Thyroid gland (tissue), 4 donors: ENCODE data around the gene HNRNPF. TPM values are rescaled to one million over a fixed set of nuclear protein-coding genes. Genes with fewer than 3 reads are reported as not detected.
A peak's percentile ranks its signal among the peaks of the same experiment; 100 is the strongest.
"Not testable (repeated sequence)": the region's sequence is repeated elsewhere in the genome, so short reads cannot be mapped to it uniquely, and the experiment has no call there.

Experiments
- DNase-seq, 2 donors: peaks; one replicate each; pipeline ENCODE4 v3.0.0-alpha.2; 2019
- H3K27ac ChIP-seq, 3 donors: fragments of 200-600 bp; sonication (generic); 1 replicate in 2 of 3; 2 replicates in 1 of 3; pipeline ENCODE4 v1.5.1; 2016 to 2019; ENCODE audit warnings: mild to moderate bottlenecking in 1 of 3, moderate library complexity in 1 of 3
- H3K27me3 ChIP-seq: fragments of 200-600 bp; sonication (generic); one replicate; pipeline ENCODE4 v1.5.1; 2019
- H3K36me3 ChIP-seq, 2 donors: fragments of 200-600 bp; sonication (generic); one replicate each; pipeline ENCODE4 v1.5.1; 2016 to 2019
- H3K4me1 ChIP-seq, 2 donors: fragments of 200-600 bp; sonication (generic); one replicate each; pipeline ENCODE4 v1.5.1; 2017 to 2019
- H3K4me3 ChIP-seq, 3 donors: fragments of 200-600 bp; sonication (generic); replicated peaks in 1 of 3; 1 replicate in 2 of 3; 2 replicates in 1 of 3; pipeline ENCODE4 v1.5.1; 2016; ENCODE audit warnings: mild to moderate bottlenecking in 1 of 3
- H3K9me3 ChIP-seq: fragments of 200-600 bp; sonication (generic); one replicate; pipeline ENCODE4 v1.5.1; 2017
- POLR2A ChIP-seq, 2 donors: fragments of 450-650 bp; IDR thresholded peaks; one replicate each; pipeline ENCODE4 v1.6.1; 2017; ENCODE audit warnings: antibody characterized with exemption in 2 of 2, mild to moderate bottlenecking in 2 of 2, moderate library complexity in 1 of 2
- WGBS, 2 donors: methylation state at CpG; one replicate each; pipeline ENCODE4 v1.1.5; 2017; 5-methylcytosine and 5-hydroxymethylcytosine counted together
- intact Hi-C: fragments of 100-400 bp; cut with DNase I; formaldehyde crosslinking; loops from one replicate; pipeline ENCODE4 v1.15.1; 2023
- total RNA-seq, 4 donors: library from RNA; depleted of rRNA; stranded (reverse); fragments of >200 nt; gene quantifications; one replicate each; pipeline ENCODE4 v1.2.3, GENCODE V29; 2016
- TF ChIP-seq, protein P1 (sequence below), 6 experiments: fragments of 200-600 bp in 3 of 6; fragments of 450-650 bp in 3 of 6; sonication (generic) in 3 of 6; IDR thresholded peaks; one replicate each; pipeline ENCODE4 v1.5.1; 2016 to 2019; ENCODE audit warnings: antibody characterized with exemption in 6 of 6, mild to moderate bottlenecking in 2 of 6, inconsistent platforms in 1 of 6, moderate library complexity in 1 of 6

The HNRNPF gene
- total RNA-seq, 4 donors from 2014 or later, result 148 to 158 (median 155) TPM

- intact Hi-C loops, result no loop called here
- Histone ChIP-seq H3K27ac (peak overlapping the region; percentile 98 to 100 (median 100)), H3K4me3 (peak overlapping the region in 2 of 3 donors; percentile 59 to 81), H3K4me1 (peaks cover 30 to 34% of the 10 kb centered on the region in 2 donors), H3K36me3 (peaks cover 24 to 37% of the 10 kb centered on the region in 2 donors), H3K27me3 (no peaks in the 10 kb centered on the region), H3K9me3 (no peaks in the 10 kb centered on the region)
- WGBS, 2 donors, result 14 to 17% methylated on average over 10 to 11 of the region's 18 CpGs
- no peak for TF ChIP-seq POLR2A (IDR thresholded peaks at IDR 0.05)
- TF ChIP-seq, protein P1, sequence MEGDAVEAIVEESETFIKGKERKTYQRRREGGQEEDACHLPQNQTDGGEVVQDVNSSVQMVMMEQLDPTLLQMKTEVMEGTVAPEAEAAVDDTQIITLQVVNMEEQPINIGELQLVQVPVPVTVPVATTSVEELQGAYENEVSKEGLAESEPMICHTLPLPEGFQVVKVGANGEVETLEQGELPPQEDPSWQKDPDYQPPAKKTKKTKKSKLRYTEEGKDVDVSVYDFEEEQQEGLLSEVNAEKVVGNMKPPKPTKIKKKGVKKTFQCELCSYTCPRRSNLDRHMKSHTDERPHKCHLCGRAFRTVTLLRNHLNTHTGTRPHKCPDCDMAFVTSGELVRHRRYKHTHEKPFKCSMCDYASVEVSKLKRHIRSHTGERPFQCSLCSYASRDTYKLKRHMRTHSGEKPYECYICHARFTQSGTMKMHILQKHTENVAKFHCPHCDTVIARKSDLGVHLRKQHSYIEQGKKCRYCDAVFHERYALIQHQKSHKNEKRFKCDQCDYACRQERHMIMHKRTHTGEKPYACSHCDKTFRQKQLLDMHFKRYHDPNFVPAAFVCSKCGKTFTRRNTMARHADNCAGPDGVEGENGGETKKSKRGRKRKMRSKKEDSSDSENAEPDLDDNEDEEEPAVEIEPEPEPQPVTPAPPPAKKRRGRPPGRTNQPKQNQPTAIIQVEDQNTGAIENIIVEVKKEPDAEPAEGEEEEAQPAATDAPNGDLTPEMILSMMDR (IDR thresholded peaks at IDR 0.05), result no peak
- peak in 1 of 2 donors; percentile 27 for DNase-seq
Measured at GRCh38 chr10:43395571-43396060, 13.4 kb downstream of the HNRNPF start.

- Histone ChIP-seq H3K27me3 (no peaks in the 10 kb centered on the region), H3K36me3 (peaks cover 32 to 45% of the 10 kb centered on the region in 2 donors), H3K9me3 (no peaks in the 10 kb centered on the region), H3K4me1 (peaks cover 30 to 34% of the 10 kb centered on the region in 2 donors), H3K4me3 (no peak overlapping the region), H3K27ac (no peak overlapping the region)
- TF ChIP-seq POLR2A (IDR thresholded peaks at IDR 0.05), result no peak
- TF ChIP-seq, protein P1 (IDR thresholded peaks at IDR 0.05), result no peak
- intact Hi-C loops, result no loop called here
- 83 to 86% methylated on average over 6 of the region's 6 CpGs for WGBS, 2 donors
- DNase-seq, result no peak
Measured at GRCh38 chr10:43394868-43395267, 14.1 kb downstream of the HNRNPF start.

GRCh38 chr10:43393606-43394360 is 15.2 kb downstream of the HNRNPF start:
- H3K27me3 ChIP-seq, result no peaks in the 10 kb centered on the region
- WGBS, 2 donors, result 91 to 97% methylated on average over 3 of the region's 3 CpGs
- H3K9me3 ChIP-seq, result no peaks in the 10 kb centered on the region
- H3K36me3 ChIP-seq, result peaks cover 37 to 50% of the 10 kb centered on the region in 2 donors
- H3K4me3 ChIP-seq, result no peak overlapping the region
- intact Hi-C loops, result no loop called here
- H3K27ac ChIP-seq, result no peak overlapping the region
- peaks cover 25 to 27% of the 10 kb centered on the region in 2 donors for H3K4me1 ChIP-seq
- no peak for TF ChIP-seq POLR2A (IDR thresholded peaks at IDR 0.05)
- TF ChIP-seq, protein P1 (IDR thresholded peaks at IDR 0.05), result no peak
- no peak for DNase-seq

GRCh38 chr10:43393186-43393585 is 15.8 kb downstream of the HNRNPF start:
- whole genome bisulfite sequencing, 2 donors, result 96% methylated on average over 11 of the region's 11 CpGs
- DNase-seq, intact Hi-C loops, H3K4me3 ChIP-seq, H3K27me3 ChIP-seq, H3K9me3 ChIP-seq, H3K27ac ChIP-seq: not testable (repeated sequence)
- peaks cover 21% of the 10 kb centered on the region in 2 donors for H3K4me1 ChIP-seq
- peaks cover 38 to 54% of the 10 kb centered on the region in 2 donors for H3K36me3 ChIP-seq

GRCh38 chr10:43392748-43393147 is 16.2 kb downstream of the HNRNPF start:
- Histone ChIP-seq H3K4me1 (peaks cover 16 to 17% of the 10 kb centered on the region in 2 donors), H3K9me3 (no peaks in the 10 kb centered on the region), H3K27ac (no peak overlapping the region), H3K4me3 (no peak overlapping the region), H3K27me3 (no peaks in the 10 kb centered on the region), H3K36me3 (peaks cover 43 to 57% of the 10 kb centered on the region in 2 donors)
- intact Hi-C loops, result no loop called here
- WGBS, 2 donors, result 84 to 93% methylated on average over 3 of the region's 3 CpGs
- no peak for DNase-seq
- TF ChIP-seq, protein P1 (IDR thresholded peaks at IDR 0.05), result no peak
- TF ChIP-seq POLR2A (IDR thresholded peaks at IDR 0.05), result no peak
